ENCODE data around the gene LYPLAL1.

LYPLAL1 gene

DNA sequence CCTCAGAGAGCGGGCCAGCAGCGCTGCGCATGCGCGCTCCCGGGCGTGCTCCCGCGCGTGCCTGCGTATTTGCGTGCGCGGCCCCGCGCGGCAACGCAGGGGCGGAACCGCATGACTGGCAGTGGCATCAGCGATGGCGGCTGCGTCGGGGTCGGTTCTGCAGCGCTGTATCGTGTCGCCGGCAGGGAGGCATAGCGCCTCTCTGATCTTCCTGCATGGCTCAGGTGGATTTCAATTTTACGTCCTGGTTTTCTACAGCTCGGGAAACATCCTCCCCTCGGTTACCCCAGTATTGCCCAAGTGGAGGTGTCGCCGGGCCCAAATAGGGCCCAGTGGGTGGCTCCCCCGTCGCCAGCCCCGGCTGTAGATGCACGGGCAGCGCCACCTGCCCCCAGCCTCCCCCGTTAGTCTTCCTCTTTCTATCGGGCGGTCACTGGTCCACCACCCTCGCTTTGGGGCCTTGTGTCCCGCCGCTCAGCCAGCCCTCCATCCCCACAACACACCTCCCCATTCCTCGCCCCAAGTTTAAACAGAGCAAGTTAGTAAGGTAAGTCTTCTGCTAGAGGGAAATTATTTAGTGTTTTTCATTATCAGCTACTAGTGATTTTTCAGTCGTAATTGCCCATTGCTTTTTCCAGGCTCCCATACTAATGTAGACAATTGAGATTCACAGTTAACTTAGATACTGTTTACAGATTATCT, at the start of gene LYPLAL1:
Gene LYPLAL1, plus strand, starts transcription at position 121 of the 702 bp plus-strand sequence. Its CDS starts 13 bp downstream, at position 134.
- peak; percentile 84 for ATAC-seq (ENCODE audit: low read depth)
- no peaks in the 10 kb centered on the region for H3K27me3 Mint-ChIP-seq
- H3K9me3 Mint-ChIP-seq, result peaks cover 3% of the 10 kb centered on the region
- peaks cover 32% of the 10 kb centered on the region for H3K4me1 Mint-ChIP-seq
- H3K27ac Mint-ChIP-seq, result peak within 1 kb of the TSS; percentile 96
- peaks cover 6% of the 10 kb centered on the region for H3K36me3 Mint-ChIP-seq
- H3K4me3 Mint-ChIP-seq, result peak within 1 kb of the TSS; percentile 98
- DNase-seq (ENCODE audit: low spot score in 2 of 2), result peak; percentile 85 to 89

DNA sequence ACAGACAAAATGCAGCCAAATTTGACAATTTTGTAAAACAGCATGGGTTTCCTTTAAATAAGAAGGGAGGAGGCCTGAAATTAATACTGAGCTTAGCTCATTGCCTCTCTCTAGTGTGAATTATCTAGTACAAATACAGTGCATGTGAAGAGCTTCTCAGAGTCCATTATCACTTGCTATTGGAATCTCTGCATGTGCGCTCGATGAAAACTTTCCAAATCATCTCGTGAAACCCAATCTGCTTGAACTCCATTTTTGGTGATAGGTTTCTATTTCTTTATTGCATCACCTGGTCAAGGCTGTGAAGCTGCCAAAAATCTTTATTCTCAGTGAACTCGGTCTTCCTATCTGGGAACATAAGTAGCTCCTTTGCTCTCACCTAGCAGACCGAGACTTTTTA, 49.5 kb upstream of the LYPLAL1 start:
- Mint-ChIP-seq H3K4me1 (no peaks in the 10 kb centered on the region), H3K27ac (no peak overlapping the region), H3K36me3 (no peaks in the 10 kb centered on the region)

DNA sequence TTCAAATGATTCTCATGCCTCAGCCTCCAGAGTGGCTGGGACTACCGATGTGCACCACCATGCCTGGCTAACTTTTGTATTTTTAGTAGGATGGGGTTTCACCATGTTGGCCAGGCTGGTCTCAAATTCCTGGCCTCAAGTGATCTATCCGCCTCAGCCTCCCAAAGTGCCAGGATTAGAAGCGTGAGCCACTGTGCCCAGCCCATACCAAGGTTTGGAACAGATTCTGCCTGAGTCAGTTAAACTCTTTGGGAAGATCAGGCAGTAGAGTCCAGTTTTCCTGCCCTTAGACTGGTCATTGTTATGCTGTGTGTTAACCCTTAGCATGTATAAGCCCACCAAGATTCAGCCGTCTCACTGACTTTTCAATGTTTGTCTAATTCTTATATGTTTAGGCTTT, 48.3 kb upstream of the LYPLAL1 start:
- no peak for ATAC-seq (ENCODE audit: low read depth)
- no peaks in the 10 kb centered on the region for H3K36me3 Mint-ChIP-seq
- H3K4me1 Mint-ChIP-seq, result no peaks in the 10 kb centered on the region
- H3K27ac Mint-ChIP-seq, result no peak overlapping the region
- DNase-seq (ENCODE audit: low spot score in 2 of 2), result no peak
- H3K9me3 Mint-ChIP-seq, result no peaks in the 10 kb centered on the region
- peaks cover 2% of the 10 kb centered on the region for H3K27me3 Mint-ChIP-seq
- H3K4me3 Mint-ChIP-seq, result no peak overlapping the region

More for the DNA sequence above, 49.5 kb upstream of the LYPLAL1 start:
- H3K27me3 Mint-ChIP-seq, result peaks cover 2% of the 10 kb centered on the region
- H3K9me3 Mint-ChIP-seq, result no peaks in the 10 kb centered on the region
- H3K4me3 Mint-ChIP-seq, result no peak overlapping the region
- no peak for DNase-seq (ENCODE audit: low spot score in 2 of 2)
- no peak for ATAC-seq (ENCODE audit: low read depth)

- Mint-ChIP-seq H3K36me3 (no peaks in the 10 kb centered on the region), H3K27me3 (peaks cover 2% of the 10 kb centered on the region), H3K4me3 (no peak overlapping the region), H3K9me3 (no peaks in the 10 kb centered on the region), H3K27ac (no peak overlapping the region), H3K4me1 (no peaks in the 10 kb centered on the region)
- ATAC-seq (ENCODE audit: low read depth) (no peak), DNase-seq (ENCODE audit: low spot score in 2 of 2) (no peak)
Observed at GRCh38 chr1:219126377-219126776, 47.3 kb upstream of the LYPLAL1 start.

DNA sequence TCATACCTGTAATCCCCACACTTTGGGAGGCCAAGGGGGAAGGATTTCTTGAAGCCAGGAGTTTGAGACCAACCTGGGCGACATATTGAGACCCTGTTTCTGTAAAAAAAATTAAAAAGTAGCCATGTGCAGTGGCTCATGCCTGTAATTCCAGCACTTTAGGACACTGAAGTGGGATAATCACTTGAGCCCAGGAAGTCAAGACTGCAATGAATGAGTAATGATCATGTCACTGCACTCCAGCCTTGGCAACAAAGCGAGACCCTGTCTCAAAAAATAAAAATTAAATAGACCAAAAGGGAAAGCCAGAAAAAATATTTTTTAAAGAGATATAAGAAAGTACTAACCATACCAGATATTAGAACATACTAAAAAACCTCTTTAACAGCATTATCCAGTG, 44.7 kb upstream of the LYPLAL1 start:
- H3K27me3 Mint-ChIP-seq, result peaks cover 4% of the 10 kb centered on the region
- H3K4me1 Mint-ChIP-seq, result no peaks in the 10 kb centered on the region
- no peak overlapping the region for H3K27ac Mint-ChIP-seq
- no peak overlapping the region for H3K4me3 Mint-ChIP-seq
- DNase-seq (ENCODE audit: low spot score in 2 of 2) (no peak), ATAC-seq (ENCODE audit: low read depth) (no peak)
- H3K36me3 Mint-ChIP-seq, result peaks cover 3% of the 10 kb centered on the region
- peaks cover 3% of the 10 kb centered on the region for H3K9me3 Mint-ChIP-seq

DNA sequence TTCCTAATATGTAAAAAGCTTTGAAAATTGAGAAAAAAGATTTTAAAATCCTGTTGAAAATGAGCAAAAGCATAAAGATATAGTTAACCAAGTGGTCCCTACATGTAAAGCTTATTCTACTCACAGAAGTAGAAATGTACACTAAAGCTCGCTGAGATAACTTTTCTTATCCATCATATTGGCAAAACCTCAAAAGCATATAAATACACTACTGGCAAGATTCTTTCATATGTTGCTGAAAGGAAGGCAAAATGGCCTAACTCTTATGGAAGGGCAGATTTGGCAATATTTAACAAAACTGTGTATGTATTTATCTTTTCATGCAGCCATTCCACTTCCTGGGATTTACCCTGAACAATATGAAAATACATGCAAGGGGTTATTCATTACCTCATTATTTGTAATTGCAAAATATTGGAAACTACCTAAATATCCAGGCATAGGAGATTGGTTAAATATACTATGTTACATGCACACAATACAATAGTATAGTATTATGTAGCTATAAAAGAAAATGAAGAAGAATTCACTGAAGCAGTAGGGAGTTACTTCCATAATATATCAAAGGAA, 43.2 kb upstream of the LYPLAL1 start:
- no peaks in the 10 kb centered on the region for H3K4me1 Mint-ChIP-seq
- ATAC-seq (ENCODE audit: low read depth), result no peak
- no peak overlapping the region for H3K4me3 Mint-ChIP-seq
- peaks cover 4% of the 10 kb centered on the region for H3K27me3 Mint-ChIP-seq
- H3K27ac Mint-ChIP-seq, result no peak overlapping the region
- DNase-seq (ENCODE audit: low spot score in 2 of 2), result no peak
- peaks cover 3% of the 10 kb centered on the region for H3K9me3 Mint-ChIP-seq
- peaks cover 7% of the 10 kb centered on the region for H3K36me3 Mint-ChIP-seq

DNA sequence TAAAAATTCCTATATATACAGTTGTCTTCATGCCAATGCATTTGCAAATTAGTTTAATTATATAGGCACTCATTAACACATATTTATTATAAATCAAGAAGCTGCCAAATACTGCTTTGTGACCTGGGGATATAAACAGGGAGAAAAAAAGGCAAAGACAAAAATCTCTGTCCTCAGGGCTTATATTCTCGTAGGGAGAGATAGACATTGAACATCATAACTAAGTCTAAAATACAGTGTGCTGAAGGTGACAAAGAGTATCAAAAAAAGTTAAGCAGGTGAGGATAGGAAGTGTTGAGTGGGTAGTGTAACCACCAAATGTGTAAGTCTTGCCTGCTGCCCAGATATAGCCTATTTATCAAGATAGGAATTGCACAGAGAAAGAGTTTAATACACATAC, 40.7 kb upstream of the LYPLAL1 start:
- H3K27me3 Mint-ChIP-seq, result peaks cover 2% of the 10 kb centered on the region

GRCh38 chr1:219138747-219139146, 34.9 kb upstream of the LYPLAL1 start:
- Mint-ChIP-seq H3K27ac (no peak overlapping the region), H3K27me3 (no peaks in the 10 kb centered on the region), H3K4me1 (no peaks in the 10 kb centered on the region), H3K9me3 (peaks cover 2% of the 10 kb centered on the region), H3K4me3 (no peak overlapping the region), H3K36me3 (peaks cover 4% of the 10 kb centered on the region)
- no peak for ATAC-seq (ENCODE audit: low read depth)
- DNase-seq (ENCODE audit: low spot score in 2 of 2), result no peak

More for the DNA sequence above, 40.7 kb upstream of the LYPLAL1 start:
- Mint-ChIP-seq H3K4me3 (no peak overlapping the region), H3K36me3 (peaks cover 7% of the 10 kb centered on the region), H3K9me3 (peaks cover 3% of the 10 kb centered on the region), H3K27ac (no peak overlapping the region), H3K4me1 (no peaks in the 10 kb centered on the region)
- no peak for DNase-seq (ENCODE audit: low spot score in 2 of 2)
- no peak for ATAC-seq (ENCODE audit: low read depth)

DNA sequence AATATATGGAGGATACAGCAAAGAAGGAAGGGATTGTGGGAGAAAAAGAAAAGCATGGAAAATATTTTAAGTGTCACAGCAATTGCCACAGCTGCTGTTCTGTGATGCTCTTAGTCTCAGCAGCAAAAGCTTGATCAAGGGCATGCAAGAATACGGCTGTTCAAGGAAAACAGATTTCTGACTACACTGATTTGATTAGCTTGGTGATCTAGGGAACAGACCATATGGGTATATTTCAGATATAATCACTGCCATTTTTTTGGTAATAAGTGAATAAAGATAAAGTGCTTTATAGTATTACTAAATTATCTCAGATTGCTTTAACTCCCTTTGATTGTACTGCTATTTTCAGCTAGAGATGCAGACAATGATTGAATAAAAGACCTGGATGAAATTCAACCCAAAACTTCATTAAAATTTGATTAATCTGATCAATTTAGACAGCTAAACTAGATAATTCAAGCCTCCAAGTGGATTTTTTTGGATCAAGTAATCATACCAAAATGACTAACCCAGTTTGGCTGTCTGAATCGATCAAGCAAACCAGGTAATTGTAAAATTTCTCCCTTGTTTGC, 33.3 kb upstream of the LYPLAL1 start:
- Mint-ChIP-seq H3K4me1 (peaks cover 5% of the 10 kb centered on the region), H3K36me3 (no peaks in the 10 kb centered on the region), H3K27me3 (no peaks in the 10 kb centered on the region), H3K4me3 (no peak overlapping the region), H3K9me3 (no peaks in the 10 kb centered on the region), H3K27ac (no peak overlapping the region)
- DNase-seq (ENCODE audit: low spot score in 2 of 2) (no peak), ATAC-seq (ENCODE audit: low read depth) (no peak)

DNA sequence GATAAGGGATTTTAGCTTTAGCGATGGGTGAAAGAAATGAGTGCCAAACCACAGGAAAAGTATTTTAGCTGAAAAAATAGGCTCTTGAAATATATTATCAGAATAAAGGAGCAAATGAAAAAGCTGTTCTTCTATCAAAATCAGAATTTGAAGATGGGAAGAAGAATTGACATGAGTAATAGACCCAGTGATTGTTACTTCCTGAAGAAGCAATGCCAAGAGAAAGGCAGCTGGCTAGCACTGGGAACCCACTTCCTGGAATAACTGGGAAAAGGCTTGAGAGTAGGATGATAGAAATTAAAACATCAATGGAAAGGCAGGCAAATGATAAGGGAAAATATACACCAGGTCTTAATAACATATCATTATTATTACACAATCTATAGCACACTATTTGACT, 29.9 kb upstream of the LYPLAL1 start:
- H3K9me3 Mint-ChIP-seq, result no peaks in the 10 kb centered on the region
- H3K4me3 Mint-ChIP-seq, result no peak overlapping the region
- peaks cover 8% of the 10 kb centered on the region for H3K4me1 Mint-ChIP-seq
- H3K27me3 Mint-ChIP-seq, result no peaks in the 10 kb centered on the region
- no peak for ATAC-seq (ENCODE audit: low read depth)
- peak overlapping the region; percentile 32 for H3K27ac Mint-ChIP-seq
- H3K36me3 Mint-ChIP-seq, result no peaks in the 10 kb centered on the region
- no peak for DNase-seq (ENCODE audit: low spot score in 2 of 2)

- ATAC-seq (ENCODE audit: low read depth) (peak; percentile 82), DNase-seq (ENCODE audit: low spot score in 2 of 2) (no peak)
- Mint-ChIP-seq H3K9me3 (no peaks in the 10 kb centered on the region), H3K4me3 (no peak overlapping the region), H3K27ac (peak overlapping the region; percentile 35), H3K4me1 (peaks cover 8% of the 10 kb centered on the region), H3K27me3 (no peaks in the 10 kb centered on the region), H3K36me3 (no peaks in the 10 kb centered on the region)
Observed at GRCh38 chr1:219144658-219145315, 28.9 kb upstream of the LYPLAL1 start.

- Mint-ChIP-seq H3K27me3 (peaks cover under 1% of the 10 kb centered on the region), H3K4me3 (no peak overlapping the region), H3K4me1 (peaks cover 9% of the 10 kb centered on the region), H3K9me3 (no peaks in the 10 kb centered on the region), H3K27ac (no peak overlapping the region), H3K36me3 (no peaks in the 10 kb centered on the region)
- ATAC-seq (ENCODE audit: low read depth), result no peak
- DNase-seq (ENCODE audit: low spot score in 2 of 2), result no peak
Observed at GRCh38 chr1:219147571-219148019, 26.1 kb upstream of the LYPLAL1 start.

GRCh38 chr1:219149009-219149577, 24.6 kb upstream of the LYPLAL1 start:
- DNase-seq (ENCODE audit: low spot score in 2 of 2) (no peak), ATAC-seq (ENCODE audit: low read depth) (no peak)
- Mint-ChIP-seq H3K9me3 (no peaks in the 10 kb centered on the region), H3K27me3 (peaks cover 2% of the 10 kb centered on the region), H3K27ac (no peak overlapping the region), H3K4me3 (no peak overlapping the region), H3K4me1 (peaks cover 14% of the 10 kb centered on the region), H3K36me3 (no peaks in the 10 kb centered on the region)

GRCh38 chr1:219149953-219150352, 23.7 kb upstream of the LYPLAL1 start:
- ATAC-seq (ENCODE audit: low read depth) (no peak), DNase-seq (ENCODE audit: low spot score in 2 of 2) (no peak)
- Mint-ChIP-seq H3K27me3 (peaks cover 2% of the 10 kb centered on the region), H3K4me1 (peaks cover 11% of the 10 kb centered on the region), H3K36me3 (no peaks in the 10 kb centered on the region), H3K9me3 (no peaks in the 10 kb centered on the region), H3K27ac (no peak overlapping the region), H3K4me3 (no peak overlapping the region)
